Measurements from ENCODE around the gene TRPM8. TPM values are rescaled to one million over a fixed set of nuclear protein-coding genes. Genes with fewer than 3 reads are reported as not detected.

Gene TRPM8
- total and polyA plus RNA-seq, 4 donors = 0.03 to 0.14 TPM; not detected in 2

- H3K9me3 ChIP-seq (ENCODE audit: control insufficient read depth in 4 of 4, insufficient read depth in 3 of 4, low read length in 3 of 4) = peaks cover 0 to 6% (median 2%) of the 10 kb centered on the region in 4 donors
- TF ChIP-seq, protein P1, sequence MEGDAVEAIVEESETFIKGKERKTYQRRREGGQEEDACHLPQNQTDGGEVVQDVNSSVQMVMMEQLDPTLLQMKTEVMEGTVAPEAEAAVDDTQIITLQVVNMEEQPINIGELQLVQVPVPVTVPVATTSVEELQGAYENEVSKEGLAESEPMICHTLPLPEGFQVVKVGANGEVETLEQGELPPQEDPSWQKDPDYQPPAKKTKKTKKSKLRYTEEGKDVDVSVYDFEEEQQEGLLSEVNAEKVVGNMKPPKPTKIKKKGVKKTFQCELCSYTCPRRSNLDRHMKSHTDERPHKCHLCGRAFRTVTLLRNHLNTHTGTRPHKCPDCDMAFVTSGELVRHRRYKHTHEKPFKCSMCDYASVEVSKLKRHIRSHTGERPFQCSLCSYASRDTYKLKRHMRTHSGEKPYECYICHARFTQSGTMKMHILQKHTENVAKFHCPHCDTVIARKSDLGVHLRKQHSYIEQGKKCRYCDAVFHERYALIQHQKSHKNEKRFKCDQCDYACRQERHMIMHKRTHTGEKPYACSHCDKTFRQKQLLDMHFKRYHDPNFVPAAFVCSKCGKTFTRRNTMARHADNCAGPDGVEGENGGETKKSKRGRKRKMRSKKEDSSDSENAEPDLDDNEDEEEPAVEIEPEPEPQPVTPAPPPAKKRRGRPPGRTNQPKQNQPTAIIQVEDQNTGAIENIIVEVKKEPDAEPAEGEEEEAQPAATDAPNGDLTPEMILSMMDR (IDR thresholded peaks at IDR 0.05; ENCODE audit: control extremely low read depth, extremely low read depth) = no peak
- H3K27ac ChIP-seq (ENCODE audit: low read depth in 1 of 2, low read length in 1 of 2) = no peak overlapping the region
- 70 to 71% methylated on average over 12 of the region's 12 CpGs for WGBS, 2 donors
- no peak overlapping the region for H3K9ac ChIP-seq (ENCODE audit: insufficient read depth in 1 of 2, low read length in 2 of 2)
- no peaks in the 10 kb centered on the region for H3K36me3 ChIP-seq (ENCODE audit: control insufficient read depth in 4 of 4, insufficient read depth in 4 of 4, low read length in 4 of 4)
- DNase-seq (no peak), ATAC-seq (ENCODE audit: insufficient read depth, low FRiP score) (no peak)
- peaks cover 11 to 31% (median 28%) of the 10 kb centered on the region in 3 donors for H3K27me3 ChIP-seq (ENCODE audit: control insufficient read depth in 3 of 3, insufficient read depth in 3 of 3, low read length in 2 of 3)
- H3K4me1 ChIP-seq (ENCODE audit: control insufficient read depth in 5 of 5, insufficient read depth in 5 of 5, low read length in 5 of 5) = no peaks in the 10 kb centered on the region
- no peak overlapping the region for H3K4me3 ChIP-seq
Measured at GRCh38 chr2:233940376-233941276, 23.5 kb downstream of the TRPM8 start.

GRCh38 chr2:233942731-233943130 is 25.6 kb downstream of the TRPM8 start:
- DNase-seq (no peak), ATAC-seq (ENCODE audit: insufficient read depth, low FRiP score) (no peak)
- Histone ChIP-seq H3K27ac (ENCODE audit: low read depth in 1 of 2, low read length in 1 of 2) (no peak overlapping the region), H3K4me3 (no peak overlapping the region), H3K36me3 (ENCODE audit: control insufficient read depth in 4 of 4, insufficient read depth in 4 of 4, low read length in 4 of 4) (no peaks in the 10 kb centered on the region), H3K9me3 (ENCODE audit: control insufficient read depth in 4 of 4, insufficient read depth in 3 of 4, low read length in 3 of 4) (peaks cover 0 to 6% (median 2%) of the 10 kb centered on the region in 4 donors), H3K4me1 (ENCODE audit: control insufficient read depth in 5 of 5, insufficient read depth in 5 of 5, low read length in 5 of 5) (no peaks in the 10 kb centered on the region), H3K9ac (ENCODE audit: insufficient read depth in 1 of 2, low read length in 2 of 2) (no peak overlapping the region), H3K27me3 (ENCODE audit: control insufficient read depth in 3 of 3, insufficient read depth in 3 of 3, low read length in 2 of 3) (peaks cover 11 to 23% (median 23%) of the 10 kb centered on the region in 3 donors)
- TF ChIP-seq, protein P1 (IDR thresholded peaks at IDR 0.05; ENCODE audit: control extremely low read depth, extremely low read depth) = no peak
- 93 to 94% methylated on average over 4 of the region's 4 CpGs for WGBS, 2 donors

DNA sequence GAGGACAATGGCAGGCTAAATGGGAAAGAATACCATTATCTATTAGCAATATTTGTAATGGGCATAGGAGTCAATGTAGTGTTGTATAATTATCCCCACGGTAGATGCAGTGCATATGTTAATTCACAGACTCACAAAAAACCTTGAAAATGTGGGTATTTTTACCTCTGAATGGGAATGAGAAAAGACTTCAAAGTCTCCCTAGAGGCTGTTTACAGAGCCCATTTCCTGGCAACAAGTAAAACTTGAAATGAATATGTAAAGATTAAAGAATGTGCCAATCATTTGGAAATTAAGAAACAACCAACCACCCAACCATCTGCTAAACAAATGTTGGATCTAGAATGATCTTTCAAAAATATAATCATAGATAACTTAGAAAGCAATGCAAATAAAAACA is 27.1 kb downstream of the TRPM8 start:
- Histone ChIP-seq H3K9me3 (ENCODE audit: control insufficient read depth in 4 of 4, insufficient read depth in 3 of 4, low read length in 3 of 4) (peaks cover 0 to 6% (median 2%) of the 10 kb centered on the region in 4 donors), H3K36me3 (ENCODE audit: control insufficient read depth in 4 of 4, insufficient read depth in 4 of 4, low read length in 4 of 4) (no peaks in the 10 kb centered on the region), H3K9ac (ENCODE audit: insufficient read depth in 1 of 2, low read length in 2 of 2) (no peak overlapping the region), H3K27me3 (ENCODE audit: control insufficient read depth in 3 of 3, insufficient read depth in 3 of 3, low read length in 2 of 3) (peaks cover 0 to 17% (median 13%) of the 10 kb centered on the region in 3 donors), H3K4me3 (no peak overlapping the region), H3K27ac (ENCODE audit: low read depth in 1 of 2, low read length in 1 of 2) (no peak overlapping the region), H3K4me1 (ENCODE audit: control insufficient read depth in 5 of 5, insufficient read depth in 5 of 5, low read length in 5 of 5) (no peaks in the 10 kb centered on the region)
- no peak for DNase-seq
- no peak for ATAC-seq (ENCODE audit: insufficient read depth, low FRiP score)
- WGBS, 2 donors = 92 to 94% methylated on average over 1 of the region's 1 CpG
- TF ChIP-seq, protein P1 (IDR thresholded peaks at IDR 0.05; ENCODE audit: control extremely low read depth, extremely low read depth) = no peak

All from lung (tissue), 12 donors.